Fibroblast of lung (primary cell): ENCODE data around the gene P2RY8.

Experiments used
- CTCF ChIP-seq, 2 donors: IDR thresholded peaks in 1 of 2; conservative IDR thresholded peaks in 1 of 2; 1 replicate in 1 of 2; 2 replicates in 1 of 2; pipeline ENCODE4 v1.5.1; 2011 to 2012; ENCODE audit warnings: low read length in 2 of 2, control low read depth in 1 of 2, inconsistent platforms in 1 of 2, low read depth in 1 of 2, mild to moderate bottlenecking in 1 of 2
- EZH2 ChIP-seq: IDR thresholded peaks from 2 replicates; pipeline ENCODE4 v1.5.1; 2012; ENCODE audit warnings: low read length, control low read depth, mild to moderate bottlenecking; ENCODE audit errors: missing control alignments

GRCh38 chrX:1450361-1451161, 86.4 kb downstream of the P2RY8 start:
- no peak for TF ChIP-seq CTCF (conservative IDR thresholded peaks at IDR 0.05 in 1 of 2, IDR thresholded peaks at IDR 0.05 in 1 of 2; ENCODE audit: low read depth in 1 of 2, low read length in 2 of 2)
- TF ChIP-seq EZH2 = no peak
